Neural cell (in vitro differentiated cells): Measurements from ENCODE around the gene CCZ1.
"Not testable (repeated sequence)": the region's sequence is repeated elsewhere in the genome, so short reads cannot be mapped to it uniquely, and the experiment has no call there.

Experiments
- CTCF ChIP-seq: fragments of 450-650 bp; IDR thresholded peaks from 2 replicates; pipeline ENCODE4 v1.5.1; 2014; ENCODE audit warnings: antibody characterized with exemption, mild to moderate bottlenecking, moderate library complexity; ENCODE audit not compliant: poor library complexity, severe bottlenecking
- EP300 ChIP-seq: fragments of 450-650 bp; conservative IDR thresholded peaks from 2 replicates; pipeline ENCODE4 v1.6.1; 2014; ENCODE audit warnings: antibody characterized with exemption, mild to moderate bottlenecking, moderate library complexity; ENCODE audit not compliant: poor library complexity, severe bottlenecking
- EZH2 ChIP-seq: fragments of 200-600, 300-800 bp; shearing (Covaris generic), sonication (generic); IDR thresholded peaks from 2 replicates; pipeline ENCODE4 v1.6.1; 2014; ENCODE audit warnings: antibody characterized with exemption, low read length, borderline replicate concordance, mild to moderate bottlenecking; ENCODE audit not compliant: insufficient read depth, poor library complexity, severe bottlenecking
- POLR2AphosphoS5 ChIP-seq: IDR thresholded peaks from 2 replicates; pipeline ENCODE4 v1.6.1; 2012
- RAD21 ChIP-seq: fragments of 450-650 bp; conservative IDR thresholded peaks from 2 replicates; pipeline ENCODE4 v1.6.1; 2014; ENCODE audit warnings: antibody characterized with exemption, mild to moderate bottlenecking, moderate library complexity
- REST ChIP-seq: IDR thresholded peaks from 2 replicates; pipeline ENCODE4 v1.6.1; 2012; ENCODE audit warnings: borderline replicate concordance
- SMC3 ChIP-seq: fragments of 450-650 bp; conservative IDR thresholded peaks from 2 replicates; pipeline ENCODE4 v1.6.1; 2014; ENCODE audit warnings: antibody characterized with exemption, mild to moderate bottlenecking, moderate library complexity; ENCODE audit not compliant: poor library complexity
- TAF1 ChIP-seq: IDR thresholded peaks from 2 replicates; pipeline ENCODE4 v1.6.1; 2012; ENCODE audit warnings: low read depth

- not testable (repeated sequence) for TF ChIP-seq CTCF, TAF1, RAD21, POLR2AphosphoS5, EP300, EZH2, SMC3, REST
Observed at GRCh38 chr7:5861281-5861680, 37.3 kb upstream of the CCZ1 start.
